Astrocyte of the hippocampus (primary cell): ENCODE measurements around the gene TOP2B.
A peak's percentile ranks its signal among the peaks of the same experiment; 100 is the strongest.

ENCODE experiments used
- DNase-seq: peaks from one replicate; pipeline ENCODE4 v3.0.0; 2011; ENCODE audit warnings: low read depth, low spot score

The TOP2B gene

DNA sequence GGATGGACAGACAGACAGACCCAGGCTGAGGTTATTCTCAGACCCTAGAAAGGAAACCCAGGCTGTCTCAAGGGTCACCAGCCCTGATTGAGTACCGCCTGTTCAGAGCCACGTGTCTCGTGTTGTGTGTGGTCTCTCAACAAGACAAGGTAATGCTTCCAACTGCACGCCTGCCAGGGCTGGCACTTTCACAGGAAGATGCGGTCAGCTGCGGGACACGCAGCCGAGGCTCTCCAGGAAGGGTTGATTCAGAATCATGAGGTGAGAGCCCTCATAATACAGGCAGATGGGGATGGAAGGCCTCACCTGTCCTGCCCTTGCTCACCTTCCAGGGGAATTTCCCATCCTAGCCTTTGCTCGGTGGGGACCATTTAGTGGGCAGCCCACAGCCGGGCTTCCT lies 81.4 kb downstream of the TOP2B start:
- DNase-seq, result no peak

DNA sequence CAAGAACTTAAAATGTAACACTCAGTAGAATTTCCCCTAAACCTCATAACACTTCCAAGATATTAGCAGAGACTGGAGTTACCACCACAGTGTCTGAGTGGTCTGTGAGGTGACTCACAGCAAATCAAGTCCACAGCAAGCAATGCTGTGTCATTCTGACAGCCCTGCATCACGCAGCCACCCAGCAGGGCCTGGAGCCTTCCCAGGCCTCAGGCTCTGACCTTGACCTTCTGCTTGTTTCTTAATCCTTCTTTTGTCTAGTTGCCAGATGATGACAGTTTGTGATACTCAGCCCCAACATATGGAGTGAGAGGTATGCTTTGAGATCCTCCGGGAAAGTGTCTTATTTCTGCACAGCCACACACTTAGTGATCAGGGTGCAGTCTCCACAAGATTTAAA lies 82.5 kb downstream of the TOP2B start:
- no peak for DNase-seq

DNA sequence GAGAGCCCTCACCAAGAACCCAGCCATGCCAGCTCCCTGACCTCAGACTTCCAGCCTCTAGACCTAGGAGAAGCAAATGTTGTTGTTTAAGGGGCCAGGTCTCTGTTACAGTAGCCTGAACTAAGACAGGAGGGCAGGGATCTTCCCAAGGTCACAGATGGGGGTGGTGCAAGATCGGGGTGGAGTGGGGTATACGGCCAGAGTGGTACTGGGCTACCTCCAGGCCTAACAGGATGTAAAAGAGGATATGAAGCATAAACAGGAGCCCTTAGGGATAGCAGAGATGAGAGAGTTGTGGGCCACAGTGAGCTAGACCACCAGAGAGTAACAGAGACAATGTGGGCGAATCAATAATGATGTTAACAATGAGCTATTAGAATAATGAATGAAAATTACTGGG lies 82.9 kb downstream of the TOP2B start:
- DNase-seq, result no peak

DNA sequence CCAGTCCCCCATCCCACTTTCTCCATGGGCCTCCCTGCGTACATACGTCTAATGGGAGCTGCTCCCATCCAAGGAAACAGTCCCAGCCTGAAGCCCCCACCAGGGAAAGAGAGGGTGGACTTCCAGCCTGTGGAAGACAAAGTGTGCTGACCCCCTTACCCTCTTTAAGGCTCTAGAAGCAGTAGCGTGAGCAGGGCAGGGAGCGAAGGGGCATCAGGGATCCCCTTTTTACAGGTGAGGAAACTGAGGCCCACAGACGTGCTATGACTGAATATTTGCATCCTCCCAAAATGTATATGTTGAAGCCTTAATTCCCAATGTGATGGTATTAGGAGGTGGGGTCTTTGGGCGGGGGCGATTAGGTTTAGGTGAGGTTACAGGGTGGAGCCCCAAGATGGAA lies 83.4 kb downstream of the TOP2B start:
- no peak for DNase-seq

DNA sequence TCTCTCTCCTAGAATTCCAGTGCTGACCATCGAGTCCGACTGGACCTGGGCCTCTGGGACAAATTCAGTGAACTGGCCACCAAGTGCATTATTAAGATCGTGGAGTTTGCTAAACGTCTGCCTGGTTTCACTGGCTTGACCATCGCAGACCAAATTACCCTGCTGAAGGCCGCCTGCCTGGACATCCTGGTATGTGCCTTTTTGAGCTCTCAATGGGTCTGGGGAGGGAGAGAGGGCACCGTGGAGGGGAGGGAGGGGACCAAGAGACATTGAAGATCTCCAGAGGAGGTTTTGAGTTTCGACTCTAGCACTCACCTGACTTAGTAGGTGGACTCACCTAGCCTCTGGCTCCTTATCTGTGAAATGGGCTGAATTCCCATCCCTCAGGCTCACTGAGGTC lies 84.2 kb downstream of the TOP2B start:
- DNase-seq, result no peak

DNA sequence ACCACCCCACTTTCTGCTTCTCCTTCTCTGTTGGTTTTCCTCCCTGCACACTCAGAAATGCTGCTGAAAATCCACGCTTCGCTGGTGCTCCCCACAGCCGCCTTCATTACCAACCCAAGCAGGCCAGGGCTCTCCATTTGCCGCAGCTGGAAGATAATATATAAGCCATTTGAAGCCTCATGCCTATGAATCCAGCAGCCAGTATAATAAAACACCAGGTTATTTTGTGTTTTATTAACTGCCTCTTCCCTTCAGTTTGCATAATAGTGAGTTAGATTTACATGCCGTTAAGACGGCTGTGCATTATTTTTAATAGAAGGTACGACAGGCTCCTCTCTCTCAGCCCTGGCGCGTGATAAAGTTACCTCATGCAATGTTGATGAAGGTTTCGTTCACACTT lies 86.6 kb downstream of the TOP2B start:
- DNase-seq, result no peak

DNA sequence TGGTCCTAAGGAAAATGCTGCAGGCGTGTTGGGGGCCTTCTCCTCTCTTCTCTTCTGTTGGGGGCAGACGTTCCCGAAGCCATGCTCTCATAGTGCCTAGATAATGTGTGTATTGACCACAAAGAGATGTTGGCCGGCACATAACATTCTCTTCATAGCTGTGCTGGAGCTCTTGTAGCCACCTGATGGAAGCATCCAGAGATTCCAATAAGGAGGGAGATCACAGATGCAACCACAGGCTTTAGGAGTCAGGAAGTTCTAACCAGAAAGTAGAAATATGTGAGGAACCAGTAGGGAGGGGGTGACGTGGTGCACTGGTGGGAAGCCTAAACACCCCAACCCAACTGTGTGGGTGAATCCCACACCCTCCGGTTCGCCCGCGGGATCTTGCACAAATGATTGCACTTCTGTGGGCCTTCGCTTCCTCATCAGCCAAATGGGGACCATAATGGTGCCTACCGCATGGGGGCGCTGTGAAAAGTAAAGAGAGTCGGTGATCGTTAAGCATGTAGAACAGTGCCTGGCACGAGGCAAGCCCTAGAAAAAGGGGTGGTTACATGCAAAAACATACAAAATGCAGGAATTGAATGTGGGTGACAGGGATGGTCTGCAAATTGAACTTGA lies 87.8 kb downstream of the TOP2B start:
- no peak for DNase-seq

DNA sequence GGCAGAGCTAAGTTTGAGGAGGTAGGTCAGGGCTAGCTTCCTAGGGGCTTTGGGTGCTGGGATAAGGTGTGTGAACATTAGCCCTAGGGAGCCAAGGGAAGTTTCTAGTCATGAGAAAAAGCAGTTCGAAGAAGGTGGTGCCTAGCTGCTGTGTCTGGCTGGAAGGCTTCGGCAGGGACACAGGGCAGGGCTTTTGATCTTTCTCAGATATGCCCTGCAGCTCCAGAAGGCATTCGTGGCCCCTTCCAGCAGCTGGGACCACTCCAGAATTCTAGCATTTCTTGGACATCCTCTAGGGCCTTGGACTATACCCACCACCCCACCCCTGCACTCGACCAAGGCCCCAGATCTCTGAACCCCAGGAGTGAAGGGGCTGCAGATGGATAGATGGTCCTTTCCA lies 88.6 kb downstream of the TOP2B start:
- no peak for DNase-seq

DNA sequence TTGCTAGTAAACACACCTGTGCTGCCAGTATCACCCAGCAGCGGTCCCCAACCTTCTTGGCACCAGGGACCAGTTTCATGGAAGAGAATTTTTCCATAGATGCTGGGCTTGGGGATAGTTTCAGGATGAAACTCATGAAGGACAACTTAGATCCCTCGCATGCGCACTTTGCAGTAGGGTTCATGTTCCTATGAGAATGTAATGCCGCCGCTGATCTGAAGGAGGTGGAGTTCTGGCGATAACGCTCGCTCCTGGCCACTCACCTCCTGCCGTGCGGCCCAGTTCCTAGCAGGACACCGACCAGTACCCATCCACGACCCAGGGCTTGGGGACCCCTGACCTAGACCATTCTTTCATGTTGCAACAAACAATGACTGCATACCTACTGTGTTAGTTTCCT lies 89.7 kb downstream of the TOP2B start:
- no peak for DNase-seq

DNA sequence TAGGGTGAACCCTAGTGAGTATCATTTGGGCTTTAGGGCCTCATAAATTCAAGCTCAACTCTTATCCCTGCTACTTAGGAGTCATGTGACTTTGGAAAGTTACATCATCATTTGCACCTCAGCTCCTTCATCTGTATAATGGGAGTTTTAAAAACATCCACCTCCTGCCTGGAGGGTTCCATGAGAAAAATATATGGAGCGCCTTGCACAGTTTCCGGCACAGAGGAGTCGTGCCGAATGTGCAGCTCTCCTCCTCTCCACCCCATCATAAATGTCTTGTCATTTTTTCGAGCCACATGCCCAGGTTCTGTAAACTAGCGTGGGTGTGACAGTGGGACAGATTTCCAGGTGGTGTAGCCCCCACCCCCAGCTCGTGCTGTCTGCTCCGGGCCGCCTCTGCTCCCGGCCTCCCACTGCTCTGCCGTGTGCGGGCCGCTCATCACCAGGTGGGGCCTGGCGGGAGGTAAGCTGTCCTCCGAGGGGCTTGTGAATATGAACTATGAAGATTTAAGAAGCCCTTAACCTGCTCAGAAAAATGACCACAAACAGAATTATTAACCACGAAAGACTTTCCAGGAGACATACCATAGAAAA lies 90.4 kb downstream of the TOP2B start:
- DNase-seq, result no peak

DNA sequence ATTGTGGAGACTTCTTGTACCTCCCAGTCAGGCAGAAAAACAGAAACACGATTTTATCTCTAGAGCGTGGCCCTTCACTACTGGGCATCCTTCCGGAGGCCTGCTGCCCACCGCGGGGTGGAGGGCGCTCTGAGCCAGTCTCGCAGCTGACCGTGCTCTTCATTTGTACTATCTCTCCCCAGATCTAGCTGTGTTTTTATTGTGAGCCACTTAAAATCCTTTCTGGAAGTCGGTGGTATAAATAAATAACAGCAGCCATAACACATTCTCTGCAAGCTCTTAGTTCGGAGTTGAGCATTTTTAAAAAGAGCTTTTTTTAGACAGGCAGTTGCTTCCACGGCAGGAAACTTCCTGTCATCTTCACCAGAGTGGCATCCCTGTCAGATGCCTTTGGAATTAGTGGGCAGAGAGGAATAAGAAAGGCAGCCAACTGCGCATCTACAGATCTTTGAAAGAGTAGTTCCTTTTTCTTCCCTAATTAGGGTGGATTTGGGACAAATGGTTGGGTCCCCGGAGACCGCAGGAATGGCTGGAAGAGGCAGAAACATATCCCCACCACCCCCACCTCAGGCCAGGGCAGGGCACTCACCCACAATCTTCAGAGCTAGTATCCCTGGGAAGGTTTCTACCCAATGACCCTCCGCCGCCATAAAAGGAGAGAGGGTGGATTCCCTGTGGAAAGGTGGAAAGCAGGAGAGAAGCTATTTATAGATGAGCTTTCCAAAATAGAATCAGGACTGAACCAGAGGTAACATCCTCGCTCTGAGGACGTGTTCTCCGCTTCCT lies 91.1 kb downstream of the TOP2B start:
- DNase-seq, result peak; percentile 68

DNA sequence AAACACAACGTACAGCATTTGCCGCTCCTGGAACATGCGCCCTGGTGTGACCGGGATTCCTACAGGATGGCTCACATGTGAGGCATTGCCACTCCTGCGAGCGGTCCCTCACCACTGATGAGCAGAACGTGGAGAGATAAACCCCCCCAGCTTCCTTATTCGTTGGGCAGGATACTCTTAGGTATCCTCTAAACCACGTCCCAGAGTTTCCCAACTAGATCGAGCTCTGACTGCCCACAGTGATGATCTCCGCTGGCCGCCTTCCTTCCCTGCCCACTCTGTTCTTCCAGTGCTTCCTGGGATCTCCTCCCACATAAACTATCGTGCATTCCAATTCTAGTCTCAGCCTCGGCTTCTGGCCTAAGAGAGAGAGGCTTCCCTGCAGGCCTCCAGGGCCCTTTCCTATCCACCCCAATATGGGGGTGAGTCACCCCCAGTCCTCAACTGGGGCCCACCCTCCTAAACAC lies 91.8 kb downstream of the TOP2B start:
- peak; percentile 52 for DNase-seq

DNA sequence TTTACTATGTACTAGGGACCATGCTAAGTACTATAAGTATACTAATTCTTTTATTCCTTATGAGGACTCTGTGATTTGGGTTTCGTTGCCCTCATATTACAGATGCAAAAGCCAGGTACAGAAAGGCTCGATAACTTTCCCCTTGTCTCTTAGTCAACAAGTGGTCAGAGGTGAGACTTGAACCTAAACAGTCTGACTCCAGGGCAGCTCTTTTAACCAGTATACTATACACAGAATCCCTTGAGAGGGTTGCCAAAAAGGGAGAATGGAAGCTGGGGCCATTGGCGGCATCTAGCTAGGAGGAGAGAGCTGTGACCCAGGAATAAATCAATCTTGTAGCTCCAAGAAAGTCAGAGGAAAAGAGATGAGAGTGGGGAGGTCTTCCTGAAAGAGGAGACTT lies 92.4 kb downstream of the TOP2B start:
- no peak for DNase-seq

DNA sequence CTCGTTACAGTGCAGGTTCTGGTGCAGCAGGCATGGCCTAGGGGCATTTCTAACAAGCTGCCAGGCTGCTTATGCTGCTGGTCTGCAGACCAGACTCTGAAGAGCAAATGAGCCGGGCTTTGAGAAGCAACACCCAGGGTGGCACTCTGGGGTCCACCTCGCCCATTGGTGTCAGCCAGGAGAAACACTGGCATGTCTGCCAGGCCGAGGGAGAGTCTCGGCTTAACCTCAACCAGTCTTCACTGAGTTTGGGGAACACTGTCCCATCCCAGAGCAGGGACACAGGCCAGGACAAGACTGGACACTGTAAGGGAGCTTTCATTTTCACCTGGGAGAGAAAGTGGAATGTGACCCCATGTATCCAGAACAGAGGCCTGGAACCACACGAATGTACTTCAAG lies 93.4 kb downstream of the TOP2B start:
- DNase-seq, result no peak

DNA sequence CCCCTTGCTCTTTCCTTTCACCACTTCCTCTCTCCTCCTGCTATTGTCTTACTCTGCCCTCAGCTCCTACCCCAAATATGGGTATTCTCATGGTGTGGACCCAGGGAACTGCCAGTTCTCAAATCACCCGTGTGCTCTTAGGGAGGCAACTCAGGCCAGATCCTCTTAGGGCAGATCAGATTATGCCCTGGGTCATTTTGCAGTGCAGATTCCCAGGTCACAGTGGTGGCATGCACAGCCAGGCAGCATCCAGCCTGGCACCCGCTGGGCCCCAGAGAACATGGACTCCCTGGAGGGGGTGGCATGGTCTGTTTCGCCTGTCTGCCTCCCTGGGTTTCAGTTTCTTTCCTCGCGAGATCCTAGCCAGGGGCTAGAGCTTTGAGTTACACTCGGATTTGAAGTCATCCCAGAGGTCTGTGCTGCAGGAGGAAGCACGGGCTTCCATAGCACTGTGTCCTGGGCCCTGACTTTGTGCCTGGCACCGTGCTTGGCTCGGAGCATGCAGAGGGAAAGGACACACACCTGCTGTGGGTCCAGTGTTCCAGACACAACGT lies 96.1 kb downstream of the TOP2B start:
- DNase-seq, result no peak

DNA sequence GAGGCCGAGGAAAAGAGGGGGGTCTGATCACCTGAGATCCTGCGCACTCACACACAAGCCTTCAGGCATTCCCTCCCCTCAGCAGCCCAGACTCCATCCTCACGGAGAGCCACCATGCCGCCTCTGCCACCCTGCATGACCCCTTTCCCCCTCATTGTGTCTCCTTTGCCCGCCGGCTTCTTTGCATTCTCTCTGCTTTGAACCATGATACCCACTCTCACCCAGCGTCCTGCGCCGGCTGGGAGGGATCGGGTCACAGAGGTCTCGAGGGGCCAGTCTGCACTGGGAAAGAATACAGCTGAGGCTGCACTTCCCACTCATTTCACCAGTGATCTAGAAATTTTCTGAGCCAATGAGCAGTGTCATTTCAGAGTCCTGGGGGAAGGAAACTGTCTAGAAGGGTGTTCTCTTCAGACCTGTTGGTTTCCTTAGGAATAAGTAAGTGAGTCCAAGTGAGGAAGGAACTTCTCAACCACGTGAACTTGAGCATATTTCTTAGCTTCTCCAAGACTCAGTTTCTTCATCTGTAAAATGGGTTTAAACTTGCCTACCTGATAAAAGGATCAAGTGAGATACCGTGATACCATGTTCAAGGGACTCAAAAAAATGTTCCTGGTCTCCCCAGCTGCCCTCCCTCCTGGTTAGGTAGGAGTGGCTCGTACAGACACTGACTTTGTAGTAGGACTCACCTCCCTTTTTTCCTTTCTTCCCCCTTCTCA lies 96.7 kb downstream of the TOP2B start:
- no peak for DNase-seq

DNA sequence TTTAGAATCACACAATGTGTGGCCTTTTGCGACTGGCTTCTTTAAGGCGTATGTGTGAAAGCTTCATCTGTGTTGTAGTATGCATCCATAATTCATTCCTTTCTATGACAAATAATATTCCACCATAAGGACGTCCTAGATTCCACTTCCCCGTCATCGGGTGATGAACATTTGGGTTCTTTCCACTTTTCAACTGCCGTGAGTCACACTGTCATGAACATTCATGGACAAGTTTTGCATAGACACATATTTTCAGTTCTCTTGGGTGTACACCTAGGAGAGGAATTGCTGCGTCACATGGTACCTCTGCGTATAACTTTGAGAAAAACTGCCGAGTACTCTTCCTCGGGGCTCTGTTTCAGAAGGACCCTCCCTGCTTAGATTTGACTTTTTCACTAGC lies 97.3 kb downstream of the TOP2B start:
- no peak for DNase-seq

DNA sequence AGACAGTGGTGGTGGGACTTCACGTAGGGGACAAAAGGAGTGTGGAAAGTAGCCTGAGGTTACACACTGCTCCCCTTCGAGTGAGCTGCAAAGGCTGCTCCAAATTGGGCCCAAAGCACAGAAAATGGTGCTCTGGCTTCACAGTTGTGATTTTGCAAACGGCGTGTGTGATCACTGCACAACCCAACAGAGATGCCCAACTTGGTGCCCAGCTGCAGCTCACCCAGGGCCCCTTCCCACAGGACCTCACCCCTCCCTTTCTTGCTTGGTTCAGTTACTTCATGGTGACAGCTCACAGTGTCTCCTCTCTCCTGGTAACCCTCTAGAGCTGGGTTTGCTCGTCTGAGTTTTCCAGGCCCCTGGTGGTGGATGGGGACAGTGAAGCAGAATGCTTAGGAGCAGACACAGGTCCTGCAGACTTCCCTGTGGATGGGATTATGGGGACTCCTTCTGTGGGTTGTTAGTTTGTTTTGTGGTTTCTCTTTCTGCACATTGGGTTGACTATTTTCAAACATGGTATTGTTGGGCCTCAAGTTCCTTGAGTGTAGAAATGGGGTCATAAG lies 98.3 kb downstream of the TOP2B start:
- no peak for DNase-seq

DNA sequence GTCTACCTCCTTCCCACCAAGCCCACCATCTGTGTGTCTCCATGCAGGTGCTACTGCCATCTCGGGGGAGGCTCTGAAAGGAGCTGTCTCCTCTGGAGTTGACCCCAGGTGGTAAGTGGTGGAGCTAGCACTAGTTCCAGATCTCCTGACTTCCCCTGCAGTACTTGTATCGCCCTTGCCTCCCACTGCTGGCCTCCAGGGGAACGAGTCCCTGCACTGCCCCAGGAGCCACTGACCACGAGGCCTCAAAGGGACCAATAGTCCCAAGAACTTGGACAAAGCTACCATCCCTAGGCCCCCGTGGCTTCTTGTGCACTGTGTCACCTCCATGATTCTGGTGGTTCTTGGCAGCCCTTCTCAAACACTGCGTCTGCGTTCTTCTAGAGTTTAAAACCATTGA lies 98.9 kb downstream of the TOP2B start:
- no peak for DNase-seq

DNA sequence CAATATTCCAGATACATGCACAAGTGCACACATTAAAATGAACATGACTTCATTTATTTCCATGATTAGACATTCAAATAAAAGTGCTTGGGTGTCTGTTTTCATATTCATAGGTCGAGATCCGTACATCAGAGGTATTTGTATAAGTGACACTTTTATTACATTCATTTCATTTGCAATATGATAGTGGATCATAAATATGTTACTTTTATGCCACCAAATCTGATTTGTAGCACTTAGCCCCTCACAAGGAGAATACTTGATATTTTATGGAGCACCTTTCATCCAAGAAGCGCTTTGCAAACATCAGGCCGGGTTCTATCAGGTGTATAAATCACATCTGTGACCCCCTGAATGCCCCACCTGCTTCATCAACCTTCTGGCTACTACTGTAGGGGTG lies 100.6 kb downstream of the TOP2B start:
- DNase-seq, result no peak

DNA sequence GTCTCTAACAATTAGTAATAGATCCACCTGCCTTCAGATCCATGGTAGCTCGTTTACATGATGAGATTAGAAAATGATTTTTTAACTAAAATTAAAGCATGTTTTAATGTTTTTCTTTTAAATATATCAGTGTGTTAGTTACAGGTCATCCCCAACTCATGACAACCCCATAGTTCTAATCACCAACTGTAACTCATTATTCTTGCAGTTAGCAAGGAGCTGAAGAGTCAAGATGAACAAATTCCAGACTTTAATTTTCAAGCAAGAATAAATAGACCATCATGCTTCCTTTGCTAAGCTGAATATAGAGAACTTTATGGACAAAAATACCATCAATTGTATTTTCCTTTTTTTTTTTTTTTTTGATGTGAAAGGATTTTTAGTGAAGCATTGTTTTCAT lies 101.1 kb downstream of the TOP2B start:
- no peak for DNase-seq

DNA sequence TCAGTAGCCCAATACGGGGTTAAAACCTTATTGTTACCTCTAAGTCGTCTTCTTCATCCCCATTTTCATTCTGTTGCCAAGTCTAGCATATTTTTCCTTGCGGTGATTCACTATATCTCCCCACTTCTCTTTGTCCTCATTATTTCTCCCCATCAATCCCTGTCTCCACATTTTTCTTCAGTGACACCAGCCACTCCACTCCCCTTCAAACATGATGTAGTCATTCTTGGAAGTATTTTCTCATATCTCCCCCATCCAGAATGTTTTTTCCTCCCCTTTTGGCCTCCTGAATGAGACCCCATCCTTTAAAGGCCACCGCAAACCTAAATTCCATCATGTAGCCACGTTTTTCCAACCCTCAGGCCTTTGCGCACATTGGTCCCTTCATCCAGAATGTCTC lies 105.9 kb downstream of the TOP2B start:
- DNase-seq, result peak; percentile 58
